Osteoblast (primary cell): ENCODE data around the gene KCNAB1. TPM values are rescaled to one million over a fixed set of nuclear protein-coding genes. Genes with fewer than 3 reads are reported as not detected.

Experiments
- DNase-seq: peaks from one replicate; pipeline ENCODE4 v3.0.0; 2011; ENCODE audit warnings: low spot score, mixed read lengths; ENCODE audit not compliant: insufficient read length; ENCODE audit errors: missing footprints
- H2AFZ ChIP-seq: 2 replicates; pipeline ENCODE4 v1.6.0; 2011; ENCODE audit warnings: mild to moderate bottlenecking, low read length
- H3K27ac ChIP-seq: 2 replicates; pipeline ENCODE4 v1.5.1; 2011; ENCODE audit warnings: mild to moderate bottlenecking, low read depth, low read length, moderate library complexity
- H3K27me3 ChIP-seq: 2 replicates; pipeline ENCODE4 v1.6.0; 2012; ENCODE audit warnings: mild to moderate bottlenecking, control low read depth, inconsistent platforms, low read length, moderate library complexity; ENCODE audit not compliant: insufficient read depth
- H3K36me3 ChIP-seq: 2 replicates; pipeline ENCODE4 v1.5.1; 2011; ENCODE audit warnings: mild to moderate bottlenecking, low read length, control low read depth, moderate library complexity; ENCODE audit not compliant: insufficient read depth
- H3K4me1 ChIP-seq: 2 replicates; pipeline ENCODE4 v1.5.1; 2011; ENCODE audit warnings: mild to moderate bottlenecking, low read length, control low read depth, moderate library complexity; ENCODE audit not compliant: insufficient read depth
- H3K4me2 ChIP-seq: 2 replicates; pipeline ENCODE4 v1.6.0; 2011; ENCODE audit warnings: mild to moderate bottlenecking, low read length; ENCODE audit not compliant: insufficient read depth
- H3K4me3 ChIP-seq: fragments of 200-600 bp; sonication (generic); 3 replicates; pipeline ENCODE4 v1.5.1; 2012; ENCODE audit warnings: mild to moderate bottlenecking, low read length, inconsistent platforms; ENCODE audit not compliant: insufficient read depth
- H3K79me2 ChIP-seq: 2 replicates; pipeline ENCODE4 v1.6.0; 2012; ENCODE audit warnings: mild to moderate bottlenecking, low read length, control low read depth, inconsistent platforms; ENCODE audit not compliant: insufficient read depth
- H3K9me3 ChIP-seq: 2 replicates; pipeline ENCODE4 v1.5.1; 2011; ENCODE audit warnings: low read depth, low read length, control low read depth
- H4K20me1 ChIP-seq: 2 replicates; pipeline ENCODE4 v1.6.0; 2012; ENCODE audit warnings: mild to moderate bottlenecking, low read length, control low read depth; ENCODE audit not compliant: insufficient read depth
- CTCF ChIP-seq: IDR thresholded peaks from 2 replicates; pipeline ENCODE4 v1.5.1; 2011; ENCODE audit warnings: mild to moderate bottlenecking, low read depth, low read length, moderate library complexity; ENCODE audit errors: extremely low read depth
- total RNA-seq: library from RNA; depleted of rRNA; stranded (reverse); fragments of >200 nt; gene quantifications from 2 replicates; pipeline ENCODE4 v1.2.3, GENCODE V29; 2012

The KCNAB1 gene
- total RNA-seq, 1 donor: 0.36 TPM

- Histone ChIP-seq H3K27ac (no peak overlapping the region), H3K4me2 (no peak overlapping the region), H2AFZ (no peak overlapping the region), H3K4me1 (peaks cover 5% of the 10 kb centered on the region), H3K27me3 (no peaks in the 10 kb centered on the region), H3K36me3 (no peaks in the 10 kb centered on the region), H3K4me3 (no peak overlapping the region), H3K79me2 (no peaks in the 10 kb centered on the region), H3K9me3 (no peaks in the 10 kb centered on the region), H4K20me1 (no peaks in the 10 kb centered on the region)
- DNase-seq: no peak
- TF ChIP-seq CTCF: no peak
These were observed 461.6 kb downstream of the KCNAB1 start for GRCh38 chr3:156581954-156582353.

GRCh38 chr3:156582532-156583183, 462.3 kb downstream of the KCNAB1 start:
- DNase-seq: no peak
- H3K27ac ChIP-seq: no peak overlapping the region
- H3K4me1 ChIP-seq: peaks cover 1% of the 10 kb centered on the region
- no peaks in the 10 kb centered on the region for H3K27me3 ChIP-seq
- no peak overlapping the region for H3K4me3 ChIP-seq
- H3K9me3 ChIP-seq: no peaks in the 10 kb centered on the region
- no peaks in the 10 kb centered on the region for H3K79me2 ChIP-seq
- no peak for TF ChIP-seq CTCF
- no peaks in the 10 kb centered on the region for H4K20me1 ChIP-seq
- H3K36me3 ChIP-seq: no peaks in the 10 kb centered on the region
- H3K4me2 ChIP-seq: no peak overlapping the region
- H2AFZ ChIP-seq: peak overlapping the region; percentile 30

GRCh38 chr3:156583469-156583868, 463.1 kb downstream of the KCNAB1 start:
- no peak for DNase-seq
- no peak overlapping the region for H2AFZ ChIP-seq
- H3K36me3 ChIP-seq: no peaks in the 10 kb centered on the region
- no peaks in the 10 kb centered on the region for H3K27me3 ChIP-seq
- H3K4me1 ChIP-seq: no peaks in the 10 kb centered on the region
- H3K27ac ChIP-seq: no peak overlapping the region
- no peaks in the 10 kb centered on the region for H4K20me1 ChIP-seq
- no peak overlapping the region for H3K4me3 ChIP-seq
- no peaks in the 10 kb centered on the region for H3K79me2 ChIP-seq
- no peak for TF ChIP-seq CTCF
- no peaks in the 10 kb centered on the region for H3K9me3 ChIP-seq
- no peak overlapping the region for H3K4me2 ChIP-seq

- H3K4me1 ChIP-seq: no peaks in the 10 kb centered on the region
- H3K79me2 ChIP-seq: no peaks in the 10 kb centered on the region
- DNase-seq: peak; percentile 22
- peak overlapping the region; percentile 65 for H2AFZ ChIP-seq
- H3K36me3 ChIP-seq: no peaks in the 10 kb centered on the region
- no peak overlapping the region for H3K4me2 ChIP-seq
- H3K27ac ChIP-seq: no peak overlapping the region
- no peak for TF ChIP-seq CTCF
- no peak overlapping the region for H3K4me3 ChIP-seq
- H3K9me3 ChIP-seq: no peaks in the 10 kb centered on the region
- H4K20me1 ChIP-seq: no peaks in the 10 kb centered on the region
- H3K27me3 ChIP-seq: no peaks in the 10 kb centered on the region
These were observed 466.8 kb downstream of the KCNAB1 start for GRCh38 chr3:156586905-156587759.
